ENCODE data around the gene HPCAL1.

- TF ChIP-seq POLR2A (IDR thresholded peaks at IDR 0.05; ENCODE audit: low read depth, low read length) (no peak), POLR2AphosphoS5 (IDR thresholded peaks at IDR 0.05; ENCODE audit: low read depth, low read length) (no peak), TAF1 (IDR thresholded peaks at IDR 0.05; ENCODE audit: low read depth, low read length) (no peak), POU2F2 (IDR thresholded peaks at IDR 0.05; ENCODE audit: low read depth, low read length) (no peak)
These were observed 95.8 kb downstream of the HPCAL1 start for GRCh38 chr2:10398496-10398895.

All from GM12891 (cell line).